Measurements from ENCODE around the gene ZFP36.

GRCh38 chr19:39390451-39390750 lies 16.2 kb upstream of the ZFP36 start:
- TF ChIP-seq, protein P1, sequence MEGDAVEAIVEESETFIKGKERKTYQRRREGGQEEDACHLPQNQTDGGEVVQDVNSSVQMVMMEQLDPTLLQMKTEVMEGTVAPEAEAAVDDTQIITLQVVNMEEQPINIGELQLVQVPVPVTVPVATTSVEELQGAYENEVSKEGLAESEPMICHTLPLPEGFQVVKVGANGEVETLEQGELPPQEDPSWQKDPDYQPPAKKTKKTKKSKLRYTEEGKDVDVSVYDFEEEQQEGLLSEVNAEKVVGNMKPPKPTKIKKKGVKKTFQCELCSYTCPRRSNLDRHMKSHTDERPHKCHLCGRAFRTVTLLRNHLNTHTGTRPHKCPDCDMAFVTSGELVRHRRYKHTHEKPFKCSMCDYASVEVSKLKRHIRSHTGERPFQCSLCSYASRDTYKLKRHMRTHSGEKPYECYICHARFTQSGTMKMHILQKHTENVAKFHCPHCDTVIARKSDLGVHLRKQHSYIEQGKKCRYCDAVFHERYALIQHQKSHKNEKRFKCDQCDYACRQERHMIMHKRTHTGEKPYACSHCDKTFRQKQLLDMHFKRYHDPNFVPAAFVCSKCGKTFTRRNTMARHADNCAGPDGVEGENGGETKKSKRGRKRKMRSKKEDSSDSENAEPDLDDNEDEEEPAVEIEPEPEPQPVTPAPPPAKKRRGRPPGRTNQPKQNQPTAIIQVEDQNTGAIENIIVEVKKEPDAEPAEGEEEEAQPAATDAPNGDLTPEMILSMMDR (conservative IDR thresholded peaks at IDR 0.05): no peak
- TF ChIP-seq EZH2 (IDR thresholded peaks at IDR 0.05; ENCODE audit: low read depth): no peak
